ENCODE data around the gene DAW1.
"Not testable (repeated sequence)": the region's sequence is repeated elsewhere in the genome, so short reads cannot be mapped to it uniquely, and the experiment has no call there.

Gene DAW1

DNA sequence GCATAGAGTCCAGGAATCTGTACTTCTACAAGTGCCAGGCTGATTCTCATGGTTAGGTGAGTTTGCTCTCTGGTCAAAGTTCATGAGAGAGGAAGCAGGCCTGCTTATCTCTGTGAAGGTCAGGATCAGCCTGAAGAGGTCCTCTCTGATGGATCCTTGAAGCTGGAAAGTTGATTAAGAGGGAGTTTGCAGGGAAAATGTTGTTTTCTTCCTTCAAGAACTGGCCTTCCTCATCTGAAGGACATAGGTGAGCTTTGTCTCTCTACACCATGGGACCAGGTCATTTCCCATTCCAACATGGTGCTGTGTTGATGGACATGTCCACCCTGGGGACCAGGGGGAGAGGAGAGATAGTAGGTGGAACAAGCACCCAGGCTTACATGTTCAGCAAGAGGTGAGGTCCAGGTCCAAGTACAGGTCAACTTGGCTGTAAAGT is 42.9 kb upstream of the DAW1 start:
- no peak for DNase-seq (ENCODE audit: extremely low read depth, low read depth)
- TF ChIP-seq, protein P1, sequence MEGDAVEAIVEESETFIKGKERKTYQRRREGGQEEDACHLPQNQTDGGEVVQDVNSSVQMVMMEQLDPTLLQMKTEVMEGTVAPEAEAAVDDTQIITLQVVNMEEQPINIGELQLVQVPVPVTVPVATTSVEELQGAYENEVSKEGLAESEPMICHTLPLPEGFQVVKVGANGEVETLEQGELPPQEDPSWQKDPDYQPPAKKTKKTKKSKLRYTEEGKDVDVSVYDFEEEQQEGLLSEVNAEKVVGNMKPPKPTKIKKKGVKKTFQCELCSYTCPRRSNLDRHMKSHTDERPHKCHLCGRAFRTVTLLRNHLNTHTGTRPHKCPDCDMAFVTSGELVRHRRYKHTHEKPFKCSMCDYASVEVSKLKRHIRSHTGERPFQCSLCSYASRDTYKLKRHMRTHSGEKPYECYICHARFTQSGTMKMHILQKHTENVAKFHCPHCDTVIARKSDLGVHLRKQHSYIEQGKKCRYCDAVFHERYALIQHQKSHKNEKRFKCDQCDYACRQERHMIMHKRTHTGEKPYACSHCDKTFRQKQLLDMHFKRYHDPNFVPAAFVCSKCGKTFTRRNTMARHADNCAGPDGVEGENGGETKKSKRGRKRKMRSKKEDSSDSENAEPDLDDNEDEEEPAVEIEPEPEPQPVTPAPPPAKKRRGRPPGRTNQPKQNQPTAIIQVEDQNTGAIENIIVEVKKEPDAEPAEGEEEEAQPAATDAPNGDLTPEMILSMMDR (IDR thresholded peaks at IDR 0.05; ENCODE audit: low read depth, low read length): no peak

DNA sequence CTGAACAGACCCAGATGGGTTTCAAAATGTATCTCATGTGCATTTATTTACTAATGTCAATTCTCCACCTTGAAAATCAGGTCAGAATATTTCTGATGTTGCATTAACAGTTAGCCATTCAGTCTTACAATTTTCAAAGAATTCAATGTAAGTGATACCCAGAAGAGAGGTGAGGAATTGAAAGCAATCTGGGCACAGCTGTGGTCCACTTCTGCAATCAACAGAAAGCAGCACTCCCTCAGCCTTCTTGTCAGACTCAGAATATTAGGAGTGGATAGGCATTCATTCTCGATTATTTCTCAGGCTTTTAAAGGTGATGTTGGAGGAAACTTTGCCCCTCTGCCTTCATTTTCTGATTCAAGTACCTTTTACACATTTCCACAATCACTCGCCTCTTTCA is 42.1 kb upstream of the DAW1 start:
- TF ChIP-seq, protein P1 (IDR thresholded peaks at IDR 0.05; ENCODE audit: low read depth, low read length): no peak

DNA sequence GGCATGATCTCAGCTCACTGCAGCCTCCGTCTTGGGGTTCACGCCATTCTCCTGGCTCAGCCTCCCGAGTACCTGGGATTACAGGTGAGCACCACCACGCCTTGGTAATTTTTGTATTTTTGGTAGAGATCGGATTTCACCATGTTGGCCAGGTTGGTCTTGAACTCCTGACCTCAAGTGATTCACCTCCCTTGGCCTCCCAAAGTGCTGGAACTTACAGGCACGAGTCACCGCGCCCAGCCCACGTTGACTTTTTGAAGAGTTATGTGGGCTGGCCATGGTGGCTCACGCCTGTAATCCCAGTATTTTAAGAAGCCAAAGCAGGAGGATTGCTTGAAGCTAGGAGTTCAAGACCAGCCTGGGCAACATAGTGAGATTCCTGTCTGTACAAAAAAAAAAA is 37.0 kb upstream of the DAW1 start:
- no peak for DNase-seq (ENCODE audit: extremely low read depth, low read depth)

More for the DNA sequence above, 42.1 kb upstream of the DAW1 start:
- no peak for DNase-seq (ENCODE audit: extremely low read depth, low read depth)

DNA sequence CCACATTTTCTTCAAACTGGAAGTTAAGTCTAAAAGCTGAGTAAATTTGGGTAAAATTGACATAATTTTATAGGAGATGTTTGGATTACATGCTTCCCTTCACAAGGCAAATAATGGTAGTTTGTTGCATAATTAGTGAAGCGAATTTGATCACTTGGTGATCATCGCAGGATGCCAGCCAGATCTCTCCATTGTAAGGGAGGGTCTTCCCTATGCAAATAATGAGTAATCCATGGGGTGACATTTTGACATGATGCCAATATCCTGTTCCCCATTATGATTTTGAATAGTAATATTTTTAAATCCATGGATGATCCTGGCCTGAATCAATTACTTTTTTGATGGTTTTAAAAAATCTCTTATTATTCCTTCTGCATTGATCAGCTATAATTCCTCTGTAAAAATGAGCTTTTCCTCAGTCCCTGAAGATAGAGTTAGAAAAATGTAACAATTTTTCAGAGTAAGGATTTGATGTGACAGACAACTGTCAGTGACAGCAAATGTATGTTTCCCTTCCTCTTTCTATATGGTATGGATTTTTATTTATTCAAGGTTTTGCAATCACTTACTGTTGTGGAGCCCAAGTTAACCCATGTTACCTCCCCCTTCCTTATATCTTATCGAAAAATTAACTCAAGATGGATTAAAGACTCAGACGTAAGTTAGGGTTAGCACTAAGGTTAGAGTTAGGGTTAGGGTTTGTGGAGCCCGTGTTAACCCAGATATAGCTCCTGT is 36.3 kb upstream of the DAW1 start:
- TF ChIP-seq, protein P1 (IDR thresholded peaks at IDR 0.05; ENCODE audit: low read depth, low read length): no peak
- no peak for DNase-seq (ENCODE audit: extremely low read depth, low read depth)

More for the DNA sequence above, 37.0 kb upstream of the DAW1 start:
- TF ChIP-seq, protein P1 (IDR thresholded peaks at IDR 0.05; ENCODE audit: low read depth, low read length): no peak

DNA sequence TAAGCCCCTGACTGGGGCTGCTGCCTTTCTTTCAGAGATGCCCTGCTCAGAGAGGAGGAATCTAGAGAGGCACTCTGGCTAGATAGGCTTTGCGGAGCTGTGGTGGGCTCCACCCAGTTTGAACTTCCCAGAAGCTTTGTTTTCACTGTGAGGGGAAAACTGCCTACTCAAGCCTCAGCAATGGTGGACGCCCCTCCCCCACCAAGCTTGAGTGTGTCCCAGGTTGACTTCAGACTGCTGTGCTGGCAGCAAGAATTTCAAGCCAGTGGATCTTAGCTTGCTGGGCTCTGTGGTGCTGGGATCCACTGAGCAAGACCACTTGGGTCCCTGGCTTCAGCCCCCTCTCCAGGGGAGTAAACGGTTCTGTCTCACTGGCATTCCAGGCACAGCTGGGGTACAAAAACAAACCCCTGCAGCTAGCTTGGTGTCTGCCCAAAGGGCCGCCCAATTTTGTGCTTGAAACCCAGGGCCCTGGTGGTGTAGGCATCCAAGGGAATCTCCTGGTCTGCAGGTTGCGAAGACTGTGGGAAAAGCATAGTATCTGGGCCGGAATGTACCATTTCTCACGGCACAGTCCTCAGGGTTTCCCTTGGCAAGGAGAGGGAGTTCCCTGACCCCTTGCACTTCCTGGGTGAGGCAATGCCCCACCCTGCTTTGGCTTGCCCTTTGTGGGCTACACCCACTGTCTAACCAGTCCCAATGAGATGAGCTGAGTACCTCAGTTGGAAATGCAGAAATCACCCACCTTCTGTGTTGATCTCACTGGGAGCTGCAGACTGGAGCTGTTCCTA is 31.9 kb upstream of the DAW1 start:
- DNase-seq (ENCODE audit: extremely low read depth, low read depth): not testable (repeated sequence)

DNA sequence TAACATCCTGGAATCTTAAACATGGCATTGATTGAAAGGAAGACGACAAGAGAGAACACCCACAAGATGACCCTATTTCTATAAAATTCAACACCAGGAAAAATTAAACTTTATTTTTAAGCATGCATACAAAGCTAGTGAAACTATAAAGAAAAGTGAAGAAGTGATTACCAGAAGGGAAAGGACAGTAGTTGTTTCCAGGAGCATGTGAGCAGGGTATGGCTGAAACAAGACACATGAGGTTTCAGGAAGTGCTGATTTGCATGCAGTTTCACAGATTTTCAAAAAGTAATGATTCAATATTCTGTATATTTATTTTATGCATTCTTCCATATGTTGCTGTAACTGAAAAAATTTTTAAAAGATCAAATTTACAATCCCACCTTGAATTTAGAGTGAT is 24.6 kb upstream of the DAW1 start:
- no peak for DNase-seq (ENCODE audit: extremely low read depth, low read depth)
- TF ChIP-seq, protein P1 (IDR thresholded peaks at IDR 0.05; ENCODE audit: low read depth, low read length): no peak

DNA sequence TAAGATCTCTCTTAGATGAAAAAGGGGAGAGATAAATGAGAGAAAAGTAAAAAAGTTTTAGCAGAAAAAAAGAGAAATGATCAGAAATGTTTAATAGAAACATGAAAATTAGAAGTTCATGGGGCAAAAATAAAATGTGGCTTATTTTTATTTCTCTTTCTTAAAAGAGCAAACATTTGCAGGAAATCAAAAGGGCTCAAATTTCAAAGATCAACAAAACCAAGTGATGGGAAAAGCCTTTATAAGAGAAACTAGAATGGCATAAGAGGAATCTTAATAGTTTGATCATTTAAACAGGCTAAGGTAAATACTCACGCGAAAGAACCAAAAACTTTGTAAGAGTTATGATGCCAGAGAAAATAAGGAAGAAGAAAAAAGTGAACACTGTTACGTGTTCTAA is 23.3 kb upstream of the DAW1 start:
- TF ChIP-seq, protein P1 (IDR thresholded peaks at IDR 0.05; ENCODE audit: low read depth, low read length): no peak
- no peak for DNase-seq (ENCODE audit: extremely low read depth, low read depth)

Measured in AG09319 (cell line).